Activated CD4-positive, alpha-beta T cell treated with anti-CD3 and anti-CD28 coated beads, Interleukin-2, amount 50 U/mL, for 24 hours (primary cell): ENCODE measurements around the gene TOB2.

ENCODE experiments used
- DNase-seq, 2 donors: peaks; one replicate each; pipeline ENCODE4 v3.0.0-alpha.2; 2020; ENCODE audit warnings: low read depth in 1 of 2, low spot score in 1 of 2

TOB2 gene

GRCh38 chr22:41394012-41394356 is 52.6 kb downstream of the TOB2 start:
- no peak for DNase-seq

- DNase-seq, result no peak
These were observed 59.3 kb downstream of the TOB2 start for GRCh38 chr22:41387341-41387740.

GRCh38 chr22:41384128-41384527 is 62.5 kb downstream of the TOB2 start:
- no peak for DNase-seq
